Kidney epithelial cell (primary cell): ENCODE data around the gene DLG1. TPM values are rescaled to one million over a fixed set of nuclear protein-coding genes. Genes with fewer than 3 reads are reported as not detected.

ENCODE experiments used
- DNase-seq: peaks from one replicate; pipeline ENCODE4 v3.0.0-alpha.2; 2010; ENCODE audit warnings: low read depth
- H3K27me3 ChIP-seq: 2 replicates; pipeline ENCODE4 v1.6.0; 2011; ENCODE audit warnings: low read length; ENCODE audit not compliant: control insufficient read depth, insufficient read depth
- H3K36me3 ChIP-seq: 2 replicates; pipeline ENCODE4 v1.5.1; 2011; ENCODE audit warnings: low read length; ENCODE audit not compliant: control insufficient read depth, insufficient read depth
- H3K4me3 ChIP-seq: 2 replicates; pipeline ENCODE4 v1.5.1; 2011; ENCODE audit warnings: low read depth, mild to moderate bottlenecking, control low read depth, low read length
- total RNA-seq: library from RNA; depleted of rRNA; stranded (reverse); fragments of >200 nt; gene quantifications from 2 replicates; pipeline ENCODE4 v1.2.3, GENCODE V29; 2015
- TF ChIP-seq, protein P1 (sequence below): IDR thresholded peaks from 2 replicates; pipeline ENCODE4 v1.5.1; 2011; ENCODE audit warnings: mild to moderate bottlenecking, moderate library complexity, low read length, control low read depth, inconsistent platforms; ENCODE audit not compliant: insufficient read depth, poor library complexity, severe bottlenecking

DLG1 gene
- total RNA-seq, 1 donor from 2014 or later = 127 TPM

DNA sequence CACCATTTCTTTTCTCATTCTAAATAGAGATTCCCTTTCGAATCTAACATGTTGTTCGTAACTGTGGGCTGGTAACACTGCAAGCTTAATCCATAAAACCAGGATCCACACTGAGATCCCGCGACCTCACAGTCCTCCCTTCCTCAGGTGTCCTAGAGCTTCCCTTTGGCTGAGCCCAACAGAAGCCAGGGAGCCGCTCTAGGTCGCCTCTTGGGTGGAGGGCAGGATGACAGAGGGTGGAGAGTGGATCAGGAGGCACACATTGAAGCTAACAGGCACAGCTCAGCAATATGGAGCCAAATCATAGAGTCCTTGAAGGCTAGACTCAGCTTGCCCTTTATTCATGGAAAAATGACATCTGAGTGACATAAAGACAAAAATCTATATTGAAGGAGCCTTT is 44.7 kb upstream of the DLG1 start:
- no peak for DNase-seq
- Histone ChIP-seq H3K36me3 (no peaks in the 10 kb centered on the region), H3K4me3 (no peak overlapping the region), H3K27me3 (no peaks in the 10 kb centered on the region)
- TF ChIP-seq, protein P1, sequence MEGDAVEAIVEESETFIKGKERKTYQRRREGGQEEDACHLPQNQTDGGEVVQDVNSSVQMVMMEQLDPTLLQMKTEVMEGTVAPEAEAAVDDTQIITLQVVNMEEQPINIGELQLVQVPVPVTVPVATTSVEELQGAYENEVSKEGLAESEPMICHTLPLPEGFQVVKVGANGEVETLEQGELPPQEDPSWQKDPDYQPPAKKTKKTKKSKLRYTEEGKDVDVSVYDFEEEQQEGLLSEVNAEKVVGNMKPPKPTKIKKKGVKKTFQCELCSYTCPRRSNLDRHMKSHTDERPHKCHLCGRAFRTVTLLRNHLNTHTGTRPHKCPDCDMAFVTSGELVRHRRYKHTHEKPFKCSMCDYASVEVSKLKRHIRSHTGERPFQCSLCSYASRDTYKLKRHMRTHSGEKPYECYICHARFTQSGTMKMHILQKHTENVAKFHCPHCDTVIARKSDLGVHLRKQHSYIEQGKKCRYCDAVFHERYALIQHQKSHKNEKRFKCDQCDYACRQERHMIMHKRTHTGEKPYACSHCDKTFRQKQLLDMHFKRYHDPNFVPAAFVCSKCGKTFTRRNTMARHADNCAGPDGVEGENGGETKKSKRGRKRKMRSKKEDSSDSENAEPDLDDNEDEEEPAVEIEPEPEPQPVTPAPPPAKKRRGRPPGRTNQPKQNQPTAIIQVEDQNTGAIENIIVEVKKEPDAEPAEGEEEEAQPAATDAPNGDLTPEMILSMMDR = no peak

DNA sequence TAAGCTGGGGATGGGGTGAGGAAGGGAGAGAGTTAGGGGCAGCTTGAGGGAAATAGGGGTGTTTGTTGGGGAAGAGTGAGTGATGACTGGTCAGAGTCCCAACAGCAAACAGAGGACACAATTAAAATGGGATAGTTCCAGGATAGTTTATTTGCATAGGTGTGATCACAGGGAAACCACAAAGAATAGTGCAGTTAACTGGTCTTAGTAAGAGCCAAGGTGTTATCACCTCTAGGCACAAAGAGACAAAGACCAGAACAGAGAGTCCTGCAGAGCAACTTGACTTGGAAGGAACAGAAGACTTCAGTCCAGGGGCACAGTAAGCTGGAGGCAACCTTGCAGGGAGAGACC is 42.1 kb upstream of the DLG1 start:
- TF ChIP-seq, protein P1 = no peak
- Histone ChIP-seq H3K27me3 (no peaks in the 10 kb centered on the region), H3K36me3 (no peaks in the 10 kb centered on the region), H3K4me3 (no peak overlapping the region)
- DNase-seq = no peak

DNA sequence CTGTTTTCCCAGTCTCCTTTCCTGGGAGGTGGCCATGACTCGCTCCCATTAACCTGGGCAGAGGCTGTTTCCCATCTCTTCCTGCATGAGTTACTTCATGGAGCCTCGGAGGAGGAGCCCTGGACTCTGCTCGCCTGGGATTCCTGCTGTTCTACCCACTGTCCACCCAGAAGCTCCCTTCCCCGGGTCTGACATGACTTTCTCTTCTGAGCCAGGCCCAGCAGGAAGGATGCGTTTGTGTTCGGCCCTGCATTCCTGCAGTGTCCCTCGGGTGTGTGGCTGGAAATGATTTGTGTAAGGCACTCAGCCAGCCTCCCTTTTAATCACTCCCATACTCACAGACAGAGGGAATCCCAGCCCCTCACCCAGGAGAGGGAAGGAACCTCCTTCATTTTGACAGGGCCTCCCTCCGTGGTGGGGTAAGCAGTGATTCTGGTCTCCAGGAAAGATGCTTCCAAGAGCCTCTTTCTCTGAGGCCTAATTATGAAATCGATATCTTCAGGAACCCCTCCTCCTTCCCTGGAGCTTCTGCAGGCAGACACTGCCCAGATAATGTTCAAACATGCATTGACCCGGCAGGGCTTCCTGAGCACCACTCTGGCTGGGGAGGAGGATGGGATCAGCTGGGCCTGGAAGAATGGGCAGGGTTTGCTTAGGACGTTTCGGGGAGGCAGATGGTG is 41.6 kb upstream of the DLG1 start:
- no peak overlapping the region for H3K4me3 ChIP-seq
- DNase-seq = no peak
- TF ChIP-seq, protein P1 = no peak
- H3K27me3 ChIP-seq = no peaks in the 10 kb centered on the region
- no peaks in the 10 kb centered on the region for H3K36me3 ChIP-seq

DNA sequence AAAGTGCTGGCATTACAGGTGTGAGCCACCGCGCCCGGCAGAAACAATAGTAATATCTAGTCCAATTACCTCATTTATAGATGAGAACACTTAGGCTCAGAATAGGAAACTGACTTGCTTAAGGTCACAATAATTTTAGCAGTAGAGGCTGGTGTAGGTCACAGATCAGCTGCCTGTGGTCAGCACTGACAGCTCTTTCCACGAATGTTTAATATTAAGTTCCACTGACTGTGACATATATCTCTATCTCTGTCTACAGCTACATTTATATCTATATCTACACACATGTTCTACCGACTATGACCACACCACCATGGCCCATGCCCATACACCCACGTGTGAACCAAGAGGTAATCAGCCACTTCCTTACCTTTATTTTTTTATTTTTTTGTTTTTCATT is 40.2 kb upstream of the DLG1 start:
- no peaks in the 10 kb centered on the region for H3K27me3 ChIP-seq
- no peak overlapping the region for H3K4me3 ChIP-seq
- TF ChIP-seq, protein P1 = no peak
- DNase-seq = no peak
- H3K36me3 ChIP-seq = no peaks in the 10 kb centered on the region

DNA sequence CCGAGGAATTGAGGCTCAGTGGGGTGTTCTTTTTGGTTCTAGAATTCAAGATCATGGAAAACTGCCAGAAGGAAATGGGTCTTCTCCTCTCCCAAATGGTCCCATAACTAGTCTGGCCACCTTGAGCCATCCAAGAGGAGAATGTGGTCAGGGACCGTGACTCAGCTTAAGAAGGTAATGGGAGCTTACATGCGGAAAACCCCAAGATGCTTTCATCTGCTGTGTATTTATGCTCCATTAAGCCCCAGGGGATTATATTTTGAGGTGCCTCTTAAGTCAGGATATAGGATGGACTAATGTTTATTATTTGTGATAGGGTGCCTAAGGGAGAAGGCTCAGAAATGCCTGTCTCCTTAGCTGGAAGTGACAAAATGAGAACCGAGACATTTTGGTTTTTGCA is 39.2 kb upstream of the DLG1 start:
- no peak overlapping the region for H3K4me3 ChIP-seq
- H3K36me3 ChIP-seq = no peaks in the 10 kb centered on the region
- TF ChIP-seq, protein P1 = no peak
- no peaks in the 10 kb centered on the region for H3K27me3 ChIP-seq
- no peak for DNase-seq

DNA sequence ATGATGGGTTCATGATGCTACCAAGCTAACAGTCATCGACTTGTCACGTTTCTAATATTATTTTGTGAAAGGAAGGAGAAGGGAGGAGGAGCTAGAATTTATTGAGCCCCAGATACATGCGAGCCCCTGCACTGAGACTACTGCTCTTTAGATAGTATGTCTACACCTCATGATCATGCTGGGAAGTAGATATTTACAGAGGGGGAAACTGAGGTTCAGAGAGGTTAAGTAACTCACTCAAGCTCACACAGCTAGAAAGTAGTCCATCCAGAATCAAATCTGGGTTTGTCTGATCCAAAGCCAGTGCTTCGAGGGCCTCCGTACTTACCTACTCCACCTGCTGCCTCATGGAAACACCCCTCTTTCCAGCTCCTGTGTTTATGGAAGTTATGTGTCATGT is 38.8 kb upstream of the DLG1 start:
- DNase-seq = no peak

More for the DNA sequence above, 38.8 kb upstream of the DLG1 start:
- Histone ChIP-seq H3K27me3 (no peaks in the 10 kb centered on the region), H3K36me3 (no peaks in the 10 kb centered on the region), H3K4me3 (no peak overlapping the region)
- TF ChIP-seq, protein P1 = no peak
